GM23338 (cell line): ENCODE measurements around the gene UBL4A.

Experiments used
- CREB1 ChIP-seq: fragments of 250-450 bp; sonication (Bioruptor Pico); IDR thresholded peaks from 2 replicates; pipeline ENCODE4 v1.5.0; 2020; ENCODE audit warnings: low read depth, mild to moderate bottlenecking, moderate library complexity
- EZH2 ChIP-seq: fragments of 200-600 bp; sonication (generic); IDR thresholded peaks from one replicate; pipeline ENCODE4 v1.8.0; 2017; ENCODE audit warnings: antibody characterized with exemption, mild to moderate bottlenecking, low read depth; ENCODE audit not compliant: unreplicated experiment
- EZH2phosphoT487 ChIP-seq: fragments of 200-600 bp; sonication (generic); IDR thresholded peaks from one replicate; pipeline ENCODE4 v1.8.1; 2018; ENCODE audit warnings: antibody characterized with exemption; ENCODE audit not compliant: unreplicated experiment
- JUNB ChIP-seq: IDR thresholded peaks from one replicate; pipeline ENCODE4 v1.6.1; 2016; ENCODE audit warnings: antibody characterized with exemption; ENCODE audit not compliant: unreplicated experiment
- NANOG ChIP-seq: IDR thresholded peaks from 2 replicates; pipeline ENCODE4 v1.6.1; 2016; ENCODE audit warnings: antibody characterized with exemption, borderline replicate concordance
- POLR2AphosphoS5 ChIP-seq: IDR thresholded peaks from 2 replicates; pipeline ENCODE4 v1.6.1; 2016; ENCODE audit warnings: antibody characterized with exemption, low read depth
- REST ChIP-seq: IDR thresholded peaks from one replicate; pipeline ENCODE4 v1.6.1; 2018; ENCODE audit warnings: antibody characterized with exemption; ENCODE audit not compliant: unreplicated experiment
- ZNF114 ChIP-seq: fragments of 250-450 bp; sonication (Bioruptor Pico); IDR thresholded peaks from 2 replicates; pipeline ENCODE4 v1.5.0; 2020; ENCODE audit warnings: mild to moderate bottlenecking, moderate library complexity
- ZNF331 ChIP-seq: fragments of 250-450 bp; sonication (Bioruptor Pico); IDR thresholded peaks from 2 replicates; pipeline ENCODE4 v1.5.0; 2020; ENCODE audit warnings: low read depth, mild to moderate bottlenecking, moderate library complexity
- TF ChIP-seq, protein P1 (sequence below), 2 experiments: fragments of 200-600 bp in 1 of 2; sonication (generic) in 1 of 2; conservative IDR thresholded peaks; 2 replicates each; pipeline versions ENCODE4 v1.5.1 to v1.6.1; 2016 to 2017; ENCODE audit warnings: antibody characterized with exemption in 2 of 2, low read depth in 2 of 2, mild to moderate bottlenecking in 2 of 2, moderate library complexity in 1 of 2

- TF ChIP-seq, protein P1, sequence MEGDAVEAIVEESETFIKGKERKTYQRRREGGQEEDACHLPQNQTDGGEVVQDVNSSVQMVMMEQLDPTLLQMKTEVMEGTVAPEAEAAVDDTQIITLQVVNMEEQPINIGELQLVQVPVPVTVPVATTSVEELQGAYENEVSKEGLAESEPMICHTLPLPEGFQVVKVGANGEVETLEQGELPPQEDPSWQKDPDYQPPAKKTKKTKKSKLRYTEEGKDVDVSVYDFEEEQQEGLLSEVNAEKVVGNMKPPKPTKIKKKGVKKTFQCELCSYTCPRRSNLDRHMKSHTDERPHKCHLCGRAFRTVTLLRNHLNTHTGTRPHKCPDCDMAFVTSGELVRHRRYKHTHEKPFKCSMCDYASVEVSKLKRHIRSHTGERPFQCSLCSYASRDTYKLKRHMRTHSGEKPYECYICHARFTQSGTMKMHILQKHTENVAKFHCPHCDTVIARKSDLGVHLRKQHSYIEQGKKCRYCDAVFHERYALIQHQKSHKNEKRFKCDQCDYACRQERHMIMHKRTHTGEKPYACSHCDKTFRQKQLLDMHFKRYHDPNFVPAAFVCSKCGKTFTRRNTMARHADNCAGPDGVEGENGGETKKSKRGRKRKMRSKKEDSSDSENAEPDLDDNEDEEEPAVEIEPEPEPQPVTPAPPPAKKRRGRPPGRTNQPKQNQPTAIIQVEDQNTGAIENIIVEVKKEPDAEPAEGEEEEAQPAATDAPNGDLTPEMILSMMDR (conservative IDR thresholded peaks at IDR 0.05; ENCODE audit: low read depth in 2 of 2) = no peak
- TF ChIP-seq EZH2phosphoT487 (no peak), EZH2 (no peak), JUNB (no peak), POLR2AphosphoS5 (peak; percentile 19; the same call in 1 of the 2 replicates), REST (no peak), ZNF114 (CRISPR knock-in tag) (no peak), NANOG (no peak), CREB1 (CRISPR knock-in tag) (no peak), ZNF331 (CRISPR knock-in tag) (no peak)
Measured at GRCh38 chrX:154436374-154436982, 49.9 kb downstream of the UBL4A start.
